ENCODE data around the gene TNFRSF9.

The TNFRSF9 gene

GRCh38 chr1:7899741-7900140 lies 40.9 kb downstream of the TNFRSF9 start:
- no peak overlapping the region for H3K4me3 ChIP-seq (ENCODE audit: low read depth, low read length)
- no peak for DNase-seq (ENCODE audit: low read depth)
- TF ChIP-seq, protein P1, sequence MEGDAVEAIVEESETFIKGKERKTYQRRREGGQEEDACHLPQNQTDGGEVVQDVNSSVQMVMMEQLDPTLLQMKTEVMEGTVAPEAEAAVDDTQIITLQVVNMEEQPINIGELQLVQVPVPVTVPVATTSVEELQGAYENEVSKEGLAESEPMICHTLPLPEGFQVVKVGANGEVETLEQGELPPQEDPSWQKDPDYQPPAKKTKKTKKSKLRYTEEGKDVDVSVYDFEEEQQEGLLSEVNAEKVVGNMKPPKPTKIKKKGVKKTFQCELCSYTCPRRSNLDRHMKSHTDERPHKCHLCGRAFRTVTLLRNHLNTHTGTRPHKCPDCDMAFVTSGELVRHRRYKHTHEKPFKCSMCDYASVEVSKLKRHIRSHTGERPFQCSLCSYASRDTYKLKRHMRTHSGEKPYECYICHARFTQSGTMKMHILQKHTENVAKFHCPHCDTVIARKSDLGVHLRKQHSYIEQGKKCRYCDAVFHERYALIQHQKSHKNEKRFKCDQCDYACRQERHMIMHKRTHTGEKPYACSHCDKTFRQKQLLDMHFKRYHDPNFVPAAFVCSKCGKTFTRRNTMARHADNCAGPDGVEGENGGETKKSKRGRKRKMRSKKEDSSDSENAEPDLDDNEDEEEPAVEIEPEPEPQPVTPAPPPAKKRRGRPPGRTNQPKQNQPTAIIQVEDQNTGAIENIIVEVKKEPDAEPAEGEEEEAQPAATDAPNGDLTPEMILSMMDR (IDR thresholded peaks at IDR 0.05; ENCODE audit: low read depth, low read length, missing control alignments), result no peak

- DNase-seq (ENCODE audit: low read depth), result no peak
Measured at GRCh38 chr1:7898962-7899361, 41.7 kb downstream of the TNFRSF9 start.

DNA sequence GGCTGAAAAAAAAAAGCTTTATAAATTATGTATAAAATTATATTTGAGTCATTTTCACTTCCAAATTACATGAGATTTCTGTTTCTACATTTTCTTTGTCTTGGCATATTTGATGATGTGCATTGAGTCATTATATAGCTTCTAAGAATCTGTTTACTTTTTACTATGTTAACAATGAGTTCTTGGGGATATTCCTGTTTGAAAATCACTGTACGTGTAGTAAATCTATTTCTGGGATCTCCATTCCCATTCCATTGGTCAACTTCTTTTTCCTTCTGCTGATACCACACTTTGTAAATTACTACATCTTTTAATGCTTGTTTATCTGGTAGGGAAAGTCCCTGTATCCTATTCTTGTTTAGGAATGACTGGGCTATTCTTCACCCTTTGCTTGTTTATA lies 43.6 kb downstream of the TNFRSF9 start:
- TF ChIP-seq, protein P1 (IDR thresholded peaks at IDR 0.05; ENCODE audit: low read depth, low read length, missing control alignments), result no peak
- no peak for DNase-seq (ENCODE audit: low read depth)
- no peak overlapping the region for H3K4me3 ChIP-seq (ENCODE audit: low read depth, low read length)

More at GRCh38 chr1:7898962-7899361, 41.7 kb downstream of the TNFRSF9 start:
- TF ChIP-seq, protein P1 (IDR thresholded peaks at IDR 0.05; ENCODE audit: low read depth, low read length, missing control alignments), result no peak
- H3K4me3 ChIP-seq (ENCODE audit: low read depth, low read length), result no peak overlapping the region

DNA sequence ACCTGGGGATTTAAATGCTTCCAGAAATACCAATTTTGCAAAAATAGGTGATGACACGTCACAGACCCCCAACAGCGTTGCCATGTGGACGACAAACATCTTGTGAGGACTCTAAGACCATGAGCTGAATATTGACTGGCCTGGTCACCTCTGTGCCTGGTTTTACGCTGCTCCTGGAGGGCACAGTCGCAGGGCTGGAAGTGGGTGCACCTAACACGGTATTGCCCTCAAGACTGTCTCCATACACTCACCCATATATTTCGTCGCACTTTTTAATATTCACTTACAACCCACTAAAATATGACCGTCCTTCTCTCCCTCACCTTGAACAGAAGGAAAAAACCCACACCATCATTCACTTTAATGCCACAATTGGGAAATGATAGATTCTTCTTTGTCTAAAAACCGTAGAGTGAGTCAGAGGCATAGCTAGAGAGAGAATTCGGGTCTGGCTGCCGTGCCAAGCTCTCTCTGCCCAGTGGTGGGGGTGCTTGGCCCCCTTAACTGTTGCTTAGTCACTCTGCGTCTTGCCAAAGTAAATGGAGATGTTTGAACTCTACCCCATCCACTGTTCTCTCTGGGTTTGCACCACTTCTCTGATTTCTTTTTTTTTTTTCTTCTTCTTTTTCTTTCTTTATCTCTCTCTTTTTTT lies 47.0 kb downstream of the TNFRSF9 start:
- TF ChIP-seq, protein P1 (IDR thresholded peaks at IDR 0.05; ENCODE audit: low read depth, low read length, missing control alignments), result no peak
- no peak for DNase-seq (ENCODE audit: low read depth)
- no peak overlapping the region for H3K4me3 ChIP-seq (ENCODE audit: low read depth, low read length)

DNA sequence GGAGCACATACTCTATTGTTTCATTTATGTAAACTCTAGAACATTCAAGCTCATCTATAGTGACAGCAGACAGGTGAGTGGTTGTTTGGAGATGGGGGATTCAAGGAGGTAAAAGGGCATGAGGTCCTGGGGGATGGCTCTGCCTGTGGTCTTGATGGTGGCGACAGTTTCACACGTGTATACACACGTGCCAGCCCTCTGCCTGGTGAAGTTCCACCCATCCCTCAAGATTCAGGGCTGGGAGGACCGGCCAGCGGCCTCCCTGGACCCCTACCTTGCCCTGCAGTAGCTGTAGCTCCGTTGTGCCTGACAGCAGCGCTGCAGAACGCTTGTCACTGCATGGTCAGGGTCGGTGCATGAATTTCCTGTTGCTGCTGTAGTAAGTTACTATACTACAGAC lies 48.8 kb downstream of the TNFRSF9 start:
- H3K4me3 ChIP-seq (ENCODE audit: low read depth, low read length), result no peak overlapping the region
- TF ChIP-seq, protein P1 (IDR thresholded peaks at IDR 0.05; ENCODE audit: low read depth, low read length, missing control alignments), result no peak
- DNase-seq (ENCODE audit: low read depth), result no peak

GRCh38 chr1:7890853-7891252 lies 49.8 kb downstream of the TNFRSF9 start:
- TF ChIP-seq, protein P1 (IDR thresholded peaks at IDR 0.05; ENCODE audit: low read depth, low read length, missing control alignments), result no peak
- DNase-seq (ENCODE audit: low read depth), result no peak
- H3K4me3 ChIP-seq (ENCODE audit: low read depth, low read length), result no peak overlapping the region
